Endodermal cell (in vitro differentiated cells): ENCODE results near the gene CRHR2. TPM values are rescaled to one million over a fixed set of nuclear protein-coding genes. Genes with fewer than 3 reads are reported as not detected.

Experiments
- DNase-seq: peaks from one replicate; pipeline ENCODE4 v3.0.0-alpha.2; 2017
- H3K27ac ChIP-seq: 2 replicates; pipeline ENCODE4 v1.5.1; 2013; ENCODE audit warnings: mild to moderate bottlenecking, low read depth, low read length, moderate library complexity
- H3K27me3 ChIP-seq: 2 replicates; pipeline ENCODE4 v1.6.1; 2013; ENCODE audit warnings: mild to moderate bottlenecking, low read length, moderate library complexity; ENCODE audit not compliant: insufficient read depth, control insufficient read depth, poor library complexity, severe bottlenecking
- H3K36me3 ChIP-seq: 2 replicates; pipeline ENCODE4 v1.7.0; 2013; ENCODE audit warnings: mild to moderate bottlenecking, low read length, moderate library complexity; ENCODE audit not compliant: control insufficient read depth, insufficient read depth
- H3K4me1 ChIP-seq: one replicate; pipeline ENCODE4 v1.7.0; 2013; ENCODE audit warnings: low read length; ENCODE audit not compliant: control insufficient read depth, insufficient read depth
- H3K4me3 ChIP-seq: 2 replicates; pipeline ENCODE4 v1.5.1; 2013; ENCODE audit warnings: mild to moderate bottlenecking, low read length, moderate library complexity
- H3K9ac ChIP-seq: 2 replicates; pipeline ENCODE4 v1.6.1; 2013; ENCODE audit warnings: mild to moderate bottlenecking, low read length, moderate library complexity; ENCODE audit not compliant: poor library complexity, severe bottlenecking; ENCODE audit errors: extremely low read depth
- H3K9me3 ChIP-seq: 2 replicates; pipeline ENCODE4 v1.6.1; 2013; ENCODE audit warnings: mild to moderate bottlenecking, low read length, moderate library complexity; ENCODE audit not compliant: control insufficient read depth
- H3K27ac Mint-ChIP-seq: 2 replicates; pipeline ENCODE4 v1.8.0; 2020; ENCODE audit warnings: mixed read lengths
- H3K27me3 Mint-ChIP-seq: 2 replicates; pipeline ENCODE4 v1.8.0; 2021; ENCODE audit warnings: mild to moderate bottlenecking, mixed read lengths; ENCODE audit not compliant: insufficient read depth
- H3K36me3 Mint-ChIP-seq: 2 replicates; pipeline ENCODE4 v1.8.0; 2020; ENCODE audit warnings: low read depth, mixed read lengths
- H3K4me1 Mint-ChIP-seq: 2 replicates; pipeline ENCODE4 v1.8.0; 2020; ENCODE audit warnings: mixed read lengths
- H3K4me3 Mint-ChIP-seq: 2 replicates; pipeline ENCODE4 v1.8.0; 2020; ENCODE audit warnings: mild to moderate bottlenecking, moderate library complexity, mixed read lengths
- H3K9me3 Mint-ChIP-seq: 2 replicates; pipeline ENCODE4 v1.8.0; 2020; ENCODE audit warnings: mild to moderate bottlenecking, mixed read lengths
- WGBS, 2 experiments: methylation state at CpG; one replicate each; pipeline versions ENCODE4 v1.1.5 to v1.1.7; 2013; ENCODE audit warnings: missing lambda C conversion rate in 2 of 2, mixed read lengths in 1 of 2; ENCODE audit not compliant: insufficient coverage in 1 of 2, insufficient read length in 1 of 2; 5-methylcytosine and 5-hydroxymethylcytosine counted together
- total RNA-seq, 2 donors: library from RNA; stranded (reverse); fragmentation: NEBNext Ultra II Directional in 1 of 2; extraction: Animal tissue kit (Norgen Biotek cat#: 25700) in 1 of 2; gene quantifications; 2 replicates in 1 of 2; 3 replicates in 1 of 2; pipeline ENCODE4 v1.2.1, GENCODE V29; 2021
- TF ChIP-seq, protein P1 (sequence below): fragments of 200-600 bp; sonication (generic); conservative IDR thresholded peaks from 2 replicates; pipeline ENCODE4 v1.5.0; 2021; ENCODE audit warnings: antibody characterized with exemption, mild to moderate bottlenecking

The CRHR2 gene
- total RNA-seq, 2 donors from 2014 or later = not detected

- no peak overlapping the region for H3K27ac Mint-ChIP-seq
- no peaks in the 10 kb centered on the region for H3K4me1 Mint-ChIP-seq
- DNase-seq = peak; percentile 71
- peaks cover 27% of the 10 kb centered on the region for H3K27me3 Mint-ChIP-seq
- no peak overlapping the region for H3K4me3 Mint-ChIP-seq
- peaks cover 11% of the 10 kb centered on the region for H3K9me3 ChIP-seq
- TF ChIP-seq, protein P1, sequence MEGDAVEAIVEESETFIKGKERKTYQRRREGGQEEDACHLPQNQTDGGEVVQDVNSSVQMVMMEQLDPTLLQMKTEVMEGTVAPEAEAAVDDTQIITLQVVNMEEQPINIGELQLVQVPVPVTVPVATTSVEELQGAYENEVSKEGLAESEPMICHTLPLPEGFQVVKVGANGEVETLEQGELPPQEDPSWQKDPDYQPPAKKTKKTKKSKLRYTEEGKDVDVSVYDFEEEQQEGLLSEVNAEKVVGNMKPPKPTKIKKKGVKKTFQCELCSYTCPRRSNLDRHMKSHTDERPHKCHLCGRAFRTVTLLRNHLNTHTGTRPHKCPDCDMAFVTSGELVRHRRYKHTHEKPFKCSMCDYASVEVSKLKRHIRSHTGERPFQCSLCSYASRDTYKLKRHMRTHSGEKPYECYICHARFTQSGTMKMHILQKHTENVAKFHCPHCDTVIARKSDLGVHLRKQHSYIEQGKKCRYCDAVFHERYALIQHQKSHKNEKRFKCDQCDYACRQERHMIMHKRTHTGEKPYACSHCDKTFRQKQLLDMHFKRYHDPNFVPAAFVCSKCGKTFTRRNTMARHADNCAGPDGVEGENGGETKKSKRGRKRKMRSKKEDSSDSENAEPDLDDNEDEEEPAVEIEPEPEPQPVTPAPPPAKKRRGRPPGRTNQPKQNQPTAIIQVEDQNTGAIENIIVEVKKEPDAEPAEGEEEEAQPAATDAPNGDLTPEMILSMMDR = peak; percentile 58
- no peaks in the 10 kb centered on the region for H3K36me3 ChIP-seq
- peaks cover 38% of the 10 kb centered on the region for H3K9me3 Mint-ChIP-seq
- H3K9ac ChIP-seq = no peak overlapping the region
- H3K36me3 Mint-ChIP-seq = peaks cover 6% of the 10 kb centered on the region
- H3K27me3 ChIP-seq = no peaks in the 10 kb centered on the region
- no peak overlapping the region for H3K4me3 ChIP-seq
- H3K27ac ChIP-seq = no peak overlapping the region
- WGBS, 2 experiments = 69 to 74% methylated on average over 2 of the region's 2 CpGs
- no peaks in the 10 kb centered on the region for H3K4me1 ChIP-seq
Measured at GRCh38 chr7:30717181-30717580, 34.9 kb upstream of the CRHR2 start.

GRCh38 chr7:30714129-30714528 is 31.9 kb upstream of the CRHR2 start:
- peaks cover 3% of the 10 kb centered on the region for H3K36me3 Mint-ChIP-seq
- TF ChIP-seq, protein P1 = no peak
- WGBS, 2 experiments = 100% methylated on average over 1 of the region's 1 CpG; no CpG with 5 or more reads in 1 of the 2 experiments
- H3K9me3 Mint-ChIP-seq = peaks cover 20% of the 10 kb centered on the region
- Histone ChIP-seq H3K9me3 (peaks cover 11% of the 10 kb centered on the region), H3K9ac (no peak overlapping the region), H3K4me3 (no peak overlapping the region), H3K4me1 (no peaks in the 10 kb centered on the region), H3K36me3 (no peaks in the 10 kb centered on the region), H3K27me3 (no peaks in the 10 kb centered on the region), H3K27ac (no peak overlapping the region)
- peaks cover 12% of the 10 kb centered on the region for H3K27me3 Mint-ChIP-seq
- DNase-seq = no peak
- H3K4me3 Mint-ChIP-seq = no peak overlapping the region
- H3K27ac Mint-ChIP-seq = no peak overlapping the region
- H3K4me1 Mint-ChIP-seq = no peaks in the 10 kb centered on the region

- Histone ChIP-seq H3K4me3 (no peak overlapping the region), H3K36me3 (no peaks in the 10 kb centered on the region), H3K9me3 (peaks cover 8% of the 10 kb centered on the region), H3K27ac (no peak overlapping the region), H3K4me1 (no peaks in the 10 kb centered on the region), H3K9ac (no peak overlapping the region), H3K27me3 (no peaks in the 10 kb centered on the region)
- 85 to 100% methylated on average over 3 to 6 of the region's 6 CpGs for WGBS, 2 experiments
- Mint-ChIP-seq H3K27ac (no peak overlapping the region), H3K9me3 (peaks cover 12% of the 10 kb centered on the region), H3K4me1 (no peaks in the 10 kb centered on the region), H3K36me3 (peaks cover 3% of the 10 kb centered on the region), H3K27me3 (peaks cover 12% of the 10 kb centered on the region), H3K4me3 (no peak overlapping the region)
- TF ChIP-seq, protein P1 = no peak
- DNase-seq = no peak
Measured at GRCh38 chr7:30713392-30713791, 31.1 kb upstream of the CRHR2 start.
